MM.1S (cell line): ENCODE data around the gene NEURL1B.

Source experiments
- DNase-seq: peaks from one replicate; pipeline ENCODE4 v3.0.0-alpha.2; 2015
- H2AFZ ChIP-seq: fragments of 300-600 bp; sonication (generic); 2 replicates; pipeline ENCODE4 v1.6.0; 2016; ENCODE audit warnings: antibody characterized with exemption, low read length
- H3F3A ChIP-seq: fragments of 300-600 bp; sonication (generic); 2 replicates; pipeline ENCODE4 v1.6.1; 2016; ENCODE audit warnings: mild to moderate bottlenecking, antibody characterized with exemption, low read length, moderate library complexity, mixed read lengths; ENCODE audit not compliant: insufficient read depth
- H3K27ac ChIP-seq: fragments of 300-600 bp; sonication (generic); 2 replicates; pipeline ENCODE4 v1.5.1; 2016; ENCODE audit warnings: mild to moderate bottlenecking, low read length
- H3K27me3 ChIP-seq: fragments of 300-600 bp; sonication (generic); replicated peaks from 2 replicates; pipeline ENCODE4 v1.6.0; 2016; ENCODE audit warnings: low read length; ENCODE audit not compliant: insufficient read depth
- H3K36me3 ChIP-seq: fragments of 300-600 bp; sonication (generic); replicated peaks from 2 replicates; pipeline ENCODE4 v1.6.1; 2016; ENCODE audit warnings: mild to moderate bottlenecking, low read length, mixed read lengths; ENCODE audit not compliant: insufficient read depth
- H3K4me1 ChIP-seq: fragments of 300-600 bp; sonication (generic); 2 replicates; pipeline ENCODE4 v1.6.1; 2016; ENCODE audit warnings: low read length, mixed read lengths
- H3K4me2 ChIP-seq: fragments of 300-600 bp; sonication (generic); 2 replicates; pipeline ENCODE4 v1.6.0; 2016; ENCODE audit warnings: low read depth, low read length
- H3K4me3 ChIP-seq: fragments of 300-600 bp; sonication (generic); 2 replicates; pipeline ENCODE4 v1.5.1; 2016; ENCODE audit warnings: low read length, mixed read lengths
- H3K79me2 ChIP-seq: fragments of 300-600 bp; sonication (generic); 2 replicates; pipeline ENCODE4 v1.6.1; 2016; ENCODE audit warnings: mixed run types, low read length, mixed read lengths
- H3K9ac ChIP-seq: fragments of 300-600 bp; sonication (generic); 2 replicates; pipeline ENCODE4 v1.6.1; 2016; ENCODE audit warnings: low read length, mixed read lengths
- H3K9me2 ChIP-seq: fragments of 300-600 bp; sonication (generic); replicated peaks from 2 replicates; pipeline ENCODE4 v1.6.1; 2016; ENCODE audit warnings: mild to moderate bottlenecking, low read length, mixed read lengths; ENCODE audit not compliant: insufficient read depth
- H3K9me3 ChIP-seq: fragments of 300-600 bp; sonication (generic); replicated peaks from 2 replicates; pipeline ENCODE4 v1.6.1; 2016; ENCODE audit warnings: mild to moderate bottlenecking, low read length, mixed read lengths; ENCODE audit not compliant: insufficient read depth
- H4K20me1 ChIP-seq: fragments of 300-600 bp; sonication (generic); 2 replicates; pipeline ENCODE4 v1.6.1; 2016; ENCODE audit warnings: mild to moderate bottlenecking, low read length, moderate library complexity, mixed read lengths; ENCODE audit not compliant: insufficient read depth
- CTCF ChIP-seq: fragments of 300-600 bp; sonication (generic); IDR thresholded peaks from 2 replicates; pipeline ENCODE4 v1.5.1; 2016; ENCODE audit warnings: antibody characterized with exemption, low read length, mixed read lengths
- EZH2 ChIP-seq: fragments of 300-600 bp; sonication (generic); optimal IDR thresholded peaks from 2 replicates; pipeline ENCODE3; 2017; ENCODE audit warnings: low read depth, mild to moderate bottlenecking, antibody characterized with exemption, low read length, mixed read lengths
- EZH2phosphoT487 ChIP-seq: fragments of 300-600 bp; sonication (generic); IDR thresholded peaks from 2 replicates; pipeline ENCODE4 v1.6.1; 2018; ENCODE audit warnings: antibody characterized with exemption, low read length

Gene NEURL1B

GRCh38 chr5:172703952-172704351 is 62.9 kb downstream of the NEURL1B start:
- Histone ChIP-seq H4K20me1 (no peaks in the 10 kb centered on the region), H3K4me3 (no peak overlapping the region), H3K27ac (no peak overlapping the region), H3K9me3 (no peaks in the 10 kb centered on the region), H3F3A (no peaks in the 10 kb centered on the region), H3K4me1 (no peaks in the 10 kb centered on the region; the same call in 1 of the 2 replicates), H2AFZ (no peak overlapping the region), H3K9ac (no peak overlapping the region), H3K9me2 (no peaks in the 10 kb centered on the region), H3K36me3 (no peaks in the 10 kb centered on the region), H3K27me3 (peaks cover 44% of the 10 kb centered on the region), H3K4me2 (no peak overlapping the region), H3K79me2 (no peaks in the 10 kb centered on the region)
- no peak for DNase-seq
- TF ChIP-seq EZH2phosphoT487 (no peak), CTCF (no peak), EZH2 (no peak)

DNA sequence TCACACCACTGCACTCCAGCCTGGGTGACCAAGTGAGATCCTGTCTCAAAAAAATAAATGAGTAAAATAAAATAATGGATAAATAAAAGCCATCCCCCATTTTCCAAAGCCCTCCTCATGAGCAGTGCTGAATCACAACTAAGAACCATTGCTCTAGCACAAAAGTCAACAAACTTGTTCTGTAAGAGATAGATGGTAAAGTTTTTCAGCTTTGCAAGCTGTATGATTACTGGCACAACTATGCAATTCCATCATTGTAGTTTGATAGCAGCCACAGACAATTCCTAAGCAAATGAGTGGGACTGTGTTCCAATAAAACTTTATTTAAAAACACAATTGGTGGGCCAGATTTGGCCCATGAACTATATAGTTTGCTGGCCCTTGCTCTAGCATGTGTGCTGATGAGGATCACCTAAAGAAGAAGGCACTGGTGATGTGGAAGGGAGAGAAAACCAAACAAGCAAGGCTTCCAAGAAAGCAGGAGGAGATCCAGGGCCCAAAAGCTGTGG is 64.6 kb downstream of the NEURL1B start:
- H3K4me1 ChIP-seq: no peaks in the 10 kb centered on the region; the same call in 1 of the 2 replicates
- no peak overlapping the region for H2AFZ ChIP-seq
- no peak overlapping the region for H3K9ac ChIP-seq
- no peaks in the 10 kb centered on the region for H3K9me2 ChIP-seq
- no peaks in the 10 kb centered on the region for H4K20me1 ChIP-seq
- H3K79me2 ChIP-seq: no peaks in the 10 kb centered on the region
- peaks cover 45% of the 10 kb centered on the region for H3K27me3 ChIP-seq
- TF ChIP-seq CTCF: no peak
- TF ChIP-seq EZH2: no peak
- TF ChIP-seq EZH2phosphoT487: no peak
- H3K4me3 ChIP-seq: no peak overlapping the region
- H3F3A ChIP-seq: no peaks in the 10 kb centered on the region
- H3K36me3 ChIP-seq: no peaks in the 10 kb centered on the region
- no peak overlapping the region for H3K4me2 ChIP-seq
- no peak for DNase-seq
- H3K27ac ChIP-seq: no peak overlapping the region
- no peaks in the 10 kb centered on the region for H3K9me3 ChIP-seq

DNA sequence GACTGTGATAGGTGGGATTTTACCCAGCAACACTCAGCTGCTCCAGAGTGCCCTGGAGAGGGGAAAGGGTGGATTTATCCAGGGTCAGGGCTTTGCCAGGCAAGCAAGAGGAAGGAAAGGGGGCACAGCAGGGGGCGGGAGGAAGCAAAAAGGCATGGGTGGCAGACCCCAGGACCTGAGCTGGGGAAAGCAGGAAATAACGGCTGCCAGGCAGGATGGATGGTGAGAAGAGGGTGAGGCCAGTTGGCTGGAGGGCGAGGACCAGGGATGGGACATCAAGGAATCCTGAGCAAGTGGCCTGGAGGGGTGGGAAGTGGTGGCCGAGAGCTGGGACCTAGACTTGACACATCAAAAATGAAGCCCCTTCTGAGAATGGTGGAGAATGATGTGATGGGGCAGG is 65.7 kb downstream of the NEURL1B start:
- Histone ChIP-seq H2AFZ (no peak overlapping the region), H3K9me2 (no peaks in the 10 kb centered on the region), H3K9me3 (no peaks in the 10 kb centered on the region), H4K20me1 (no peaks in the 10 kb centered on the region), H3K27me3 (peaks cover 45% of the 10 kb centered on the region), H3K9ac (no peak overlapping the region), H3K4me2 (no peak overlapping the region), H3K36me3 (no peaks in the 10 kb centered on the region), H3K27ac (no peak overlapping the region), H3F3A (no peaks in the 10 kb centered on the region), H3K4me1 (no peaks in the 10 kb centered on the region; the same call in 1 of the 2 replicates), H3K4me3 (no peak overlapping the region), H3K79me2 (no peaks in the 10 kb centered on the region)
- TF ChIP-seq EZH2phosphoT487 (no peak), EZH2 (no peak)
- no peak for DNase-seq

- peak; percentile 50 for DNase-seq
- H3K4me2 ChIP-seq: no peak overlapping the region
These were observed 66.5 kb downstream of the NEURL1B start for GRCh38 chr5:172707285-172708182.

More at GRCh38 chr5:172707285-172708182, 66.5 kb downstream of the NEURL1B start:
- Histone ChIP-seq H2AFZ (no peak overlapping the region), H3K9me2 (no peaks in the 10 kb centered on the region), H3K27me3 (peaks cover 42% of the 10 kb centered on the region), H3K27ac (no peak overlapping the region), H3F3A (no peaks in the 10 kb centered on the region), H3K9me3 (no peaks in the 10 kb centered on the region), H3K36me3 (no peaks in the 10 kb centered on the region), H3K9ac (no peak overlapping the region), H3K4me3 (no peak overlapping the region), H3K4me1 (no peaks in the 10 kb centered on the region), H4K20me1 (no peaks in the 10 kb centered on the region), H3K79me2 (no peaks in the 10 kb centered on the region)
- peak; percentile 65 for TF ChIP-seq CTCF
- TF ChIP-seq EZH2: no peak
- TF ChIP-seq EZH2phosphoT487: no peak
